GM12875 (cell line): Measurements from ENCODE around the gene DCP1A.
"Not testable (repeated sequence)": the region's sequence is repeated elsewhere in the genome, so short reads cannot be mapped to it uniquely, and the experiment has no call there.

ENCODE experiments used
- H3K4me3 ChIP-seq: one replicate; pipeline ENCODE4 v1.5.1; 2011; ENCODE audit warnings: low read depth, low read length, control low read depth
- TF ChIP-seq, protein P1 (sequence below): IDR thresholded peaks from 2 replicates; pipeline ENCODE4 v1.5.1; 2011; ENCODE audit warnings: low read depth, mild to moderate bottlenecking, control low read depth, inconsistent platforms, low read length, moderate library complexity, borderline replicate concordance; ENCODE audit not compliant: insufficient read depth

DCP1A gene

GRCh38 chr3:53376679-53377078 is 29.3 kb upstream of the DCP1A start:
- TF ChIP-seq, protein P1, sequence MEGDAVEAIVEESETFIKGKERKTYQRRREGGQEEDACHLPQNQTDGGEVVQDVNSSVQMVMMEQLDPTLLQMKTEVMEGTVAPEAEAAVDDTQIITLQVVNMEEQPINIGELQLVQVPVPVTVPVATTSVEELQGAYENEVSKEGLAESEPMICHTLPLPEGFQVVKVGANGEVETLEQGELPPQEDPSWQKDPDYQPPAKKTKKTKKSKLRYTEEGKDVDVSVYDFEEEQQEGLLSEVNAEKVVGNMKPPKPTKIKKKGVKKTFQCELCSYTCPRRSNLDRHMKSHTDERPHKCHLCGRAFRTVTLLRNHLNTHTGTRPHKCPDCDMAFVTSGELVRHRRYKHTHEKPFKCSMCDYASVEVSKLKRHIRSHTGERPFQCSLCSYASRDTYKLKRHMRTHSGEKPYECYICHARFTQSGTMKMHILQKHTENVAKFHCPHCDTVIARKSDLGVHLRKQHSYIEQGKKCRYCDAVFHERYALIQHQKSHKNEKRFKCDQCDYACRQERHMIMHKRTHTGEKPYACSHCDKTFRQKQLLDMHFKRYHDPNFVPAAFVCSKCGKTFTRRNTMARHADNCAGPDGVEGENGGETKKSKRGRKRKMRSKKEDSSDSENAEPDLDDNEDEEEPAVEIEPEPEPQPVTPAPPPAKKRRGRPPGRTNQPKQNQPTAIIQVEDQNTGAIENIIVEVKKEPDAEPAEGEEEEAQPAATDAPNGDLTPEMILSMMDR, result no peak
- H3K4me3 ChIP-seq, result no peak overlapping the region

DNA sequence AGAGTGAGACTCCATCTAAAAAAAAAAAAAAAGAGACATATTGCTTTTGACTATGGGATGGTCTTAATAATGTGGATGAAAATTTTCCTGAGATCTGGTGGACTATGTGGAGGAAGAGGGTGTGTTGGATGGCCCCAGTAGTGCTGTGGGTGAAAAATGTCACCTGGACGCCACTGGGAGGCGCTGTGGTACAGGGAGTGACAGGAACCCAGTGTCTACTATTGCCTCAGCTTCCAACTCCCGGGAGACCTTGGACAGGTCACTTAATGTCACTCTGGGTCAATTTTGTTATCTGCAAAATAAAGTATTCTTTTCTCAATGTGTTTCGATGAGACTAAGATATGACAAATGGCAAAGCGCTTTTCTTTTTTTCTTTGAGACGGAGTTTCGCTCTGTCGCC is 27.7 kb upstream of the DCP1A start:
- H3K4me3 ChIP-seq, result no peak overlapping the region
- TF ChIP-seq, protein P1, result peak; percentile 81

- not testable (repeated sequence) for H3K4me3 ChIP-seq
Observed at GRCh38 chr3:53370719-53371118, 23.4 kb upstream of the DCP1A start.

DNA sequence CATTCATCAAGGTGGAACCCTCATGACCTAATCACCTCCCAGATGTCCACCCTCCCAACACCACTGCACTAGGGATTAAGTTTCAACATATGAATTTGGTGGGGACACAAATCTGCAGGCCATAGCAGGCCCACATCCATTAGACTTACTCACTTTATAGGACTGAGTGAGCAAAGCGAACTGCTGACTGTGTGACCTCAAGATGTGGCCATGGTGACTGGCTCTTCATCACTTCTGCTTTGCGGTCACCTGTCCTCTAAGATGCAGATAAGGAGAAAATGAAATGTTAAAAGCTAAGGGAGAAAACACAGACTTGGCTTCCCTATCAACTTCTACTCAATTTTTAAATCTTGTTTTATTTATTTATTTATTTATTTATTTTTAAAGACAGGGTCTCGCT is 14.5 kb upstream of the DCP1A start:
- TF ChIP-seq, protein P1, result no peak
- H3K4me3 ChIP-seq, result no peak overlapping the region

- H3K4me3 ChIP-seq, result no peak overlapping the region
- TF ChIP-seq, protein P1, result no peak
Observed at GRCh38 chr3:53357458-53357857, 10.1 kb upstream of the DCP1A start.

GRCh38 chr3:53354945-53355498 is 7.7 kb upstream of the DCP1A start:
- no peak overlapping the region for H3K4me3 ChIP-seq
- TF ChIP-seq, protein P1, result no peak

DNA sequence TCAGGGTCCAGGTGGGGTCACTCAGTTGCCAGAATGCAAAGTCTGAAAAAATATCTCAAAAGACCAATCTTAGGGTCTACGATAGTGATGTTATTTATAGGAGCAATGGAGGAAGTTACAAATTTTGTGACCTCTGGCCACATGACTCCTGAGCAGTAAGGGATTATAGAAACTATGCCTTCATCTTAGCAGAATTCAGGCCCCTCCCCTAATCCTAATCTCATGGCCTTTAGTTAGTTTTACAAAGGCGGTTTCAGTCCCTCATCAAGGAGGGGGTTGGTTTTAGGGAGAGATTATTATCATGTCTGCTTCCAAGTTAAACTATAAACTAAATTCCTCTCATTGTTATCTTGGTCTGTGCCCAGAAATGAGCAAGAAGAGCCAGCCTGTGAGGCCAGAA is 5.9 kb upstream of the DCP1A start:
- H3K4me3 ChIP-seq, result no peak overlapping the region
- TF ChIP-seq, protein P1, result no peak

- TF ChIP-seq, protein P1, result peak; percentile 16; the same call in 1 of the 2 replicates
- H3K4me3 ChIP-seq, result no peak overlapping the region
Observed at GRCh38 chr3:53350652-53351051, 3.3 kb upstream of the DCP1A start.

DNA sequence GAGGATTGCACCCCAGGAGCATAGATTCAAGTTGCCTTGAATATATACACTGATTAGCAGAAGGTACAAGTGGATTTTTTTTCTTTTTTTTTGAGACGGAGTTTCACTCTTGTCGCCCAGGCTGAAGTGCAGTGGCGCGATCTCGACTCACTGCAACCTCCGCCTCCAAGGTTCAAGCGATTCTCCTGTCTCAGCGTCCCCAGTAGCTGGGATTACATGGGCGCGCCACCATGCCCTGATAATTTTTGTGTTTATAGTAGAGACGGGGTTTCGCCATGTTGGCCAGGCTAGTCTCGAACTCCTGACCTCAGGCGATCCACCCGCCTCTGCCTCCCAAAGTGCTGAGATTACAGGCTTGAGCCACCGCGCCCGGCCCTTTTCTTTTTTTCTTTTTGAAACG is 775 bp upstream of the DCP1A start:
- H3K4me3 ChIP-seq, result peak overlapping the region; percentile 52
